ENCODE data around the gene CORT.

Gene CORT

GRCh38 chr1:10494754-10495474 lies 45.1 kb downstream of the CORT start:
- Histone ChIP-seq H3K9me3 (ENCODE audit: control insufficient read depth, insufficient read depth, low read length) (no peaks in the 10 kb centered on the region), H3K4me1 (ENCODE audit: control insufficient read depth, insufficient read depth, low read length) (no peaks in the 10 kb centered on the region), H3K27me3 (ENCODE audit: control insufficient read depth, insufficient read depth, low read length) (no peaks in the 10 kb centered on the region), H3K4me3 (ENCODE audit: low read length) (no peak overlapping the region), H3K36me3 (ENCODE audit: control insufficient read depth, insufficient read depth, low read length) (no peaks in the 10 kb centered on the region), H3K27ac (ENCODE audit: low read length) (no peak overlapping the region)
- no peak for DNase-seq (ENCODE audit: low read depth, low spot score)
- no CpG with 5 or more reads among the region's 15 CpGs for WGBS (ENCODE audit: insufficient coverage, insufficient read length)

- no peak for DNase-seq (ENCODE audit: low read depth, low spot score)
- Histone ChIP-seq H3K27me3 (ENCODE audit: control insufficient read depth, insufficient read depth, low read length) (no peaks in the 10 kb centered on the region), H3K27ac (ENCODE audit: low read length) (no peak overlapping the region), H3K9me3 (ENCODE audit: control insufficient read depth, insufficient read depth, low read length) (no peaks in the 10 kb centered on the region), H3K4me1 (ENCODE audit: control insufficient read depth, insufficient read depth, low read length) (no peaks in the 10 kb centered on the region), H3K36me3 (ENCODE audit: control insufficient read depth, insufficient read depth, low read length) (no peaks in the 10 kb centered on the region), H3K4me3 (ENCODE audit: low read length) (no peak overlapping the region)
- no CpG with 5 or more reads among the region's 10 CpGs for WGBS (ENCODE audit: insufficient coverage, insufficient read length)
Measured at GRCh38 chr1:10495475-10495817, 45.6 kb downstream of the CORT start.

- H3K4me3 ChIP-seq (ENCODE audit: low read length): no peak overlapping the region
- H3K27me3 ChIP-seq (ENCODE audit: control insufficient read depth, insufficient read depth, low read length): no peaks in the 10 kb centered on the region
- H3K4me1 ChIP-seq (ENCODE audit: control insufficient read depth, insufficient read depth, low read length): no peaks in the 10 kb centered on the region
- no peak overlapping the region for H3K27ac ChIP-seq (ENCODE audit: low read length)
- no peak for DNase-seq (ENCODE audit: low read depth, low spot score)
- H3K36me3 ChIP-seq (ENCODE audit: control insufficient read depth, insufficient read depth, low read length): no peaks in the 10 kb centered on the region
- WGBS (ENCODE audit: insufficient coverage, insufficient read length): no CpG with 5 or more reads among the region's 14 CpGs
- H3K9me3 ChIP-seq (ENCODE audit: control insufficient read depth, insufficient read depth, low read length): no peaks in the 10 kb centered on the region
Measured at GRCh38 chr1:10495952-10496351, 46.1 kb downstream of the CORT start.

- no peak overlapping the region for H3K4me3 ChIP-seq (ENCODE audit: low read length)
- no CpG with 5 or more reads among the region's 7 CpGs for WGBS (ENCODE audit: insufficient coverage, insufficient read length)
- H3K36me3 ChIP-seq (ENCODE audit: control insufficient read depth, insufficient read depth, low read length): no peaks in the 10 kb centered on the region
- no peaks in the 10 kb centered on the region for H3K9me3 ChIP-seq (ENCODE audit: control insufficient read depth, insufficient read depth, low read length)
- no peak overlapping the region for H3K27ac ChIP-seq (ENCODE audit: low read length)
- no peaks in the 10 kb centered on the region for H3K27me3 ChIP-seq (ENCODE audit: control insufficient read depth, insufficient read depth, low read length)
- no peak for DNase-seq (ENCODE audit: low read depth, low spot score)
- H3K4me1 ChIP-seq (ENCODE audit: control insufficient read depth, insufficient read depth, low read length): no peaks in the 10 kb centered on the region
Measured at GRCh38 chr1:10497109-10497508, 47.3 kb downstream of the CORT start.

DNA sequence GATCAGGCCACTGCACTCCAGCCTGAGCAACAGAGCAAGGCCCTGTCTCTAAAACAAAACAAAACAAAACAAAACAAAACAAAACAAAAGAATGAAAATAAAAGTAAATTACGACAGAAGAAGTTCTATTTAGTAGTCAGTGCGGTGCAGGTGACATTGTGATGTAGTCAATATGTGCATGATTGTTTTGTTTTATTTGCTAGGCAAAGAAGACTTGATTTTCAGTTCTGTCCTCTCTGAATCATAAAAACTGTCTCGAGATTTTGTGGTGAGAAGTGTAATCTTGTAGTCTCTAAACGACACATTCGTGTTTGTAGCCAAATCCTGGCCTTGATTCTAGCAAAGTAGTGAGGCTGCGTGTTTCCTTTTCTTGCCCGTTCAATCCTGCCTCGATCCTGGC lies 48.4 kb downstream of the CORT start:
- no CpG with 5 or more reads among the region's 8 CpGs for WGBS (ENCODE audit: insufficient coverage, insufficient read length)
- Histone ChIP-seq H3K4me1 (ENCODE audit: control insufficient read depth, insufficient read depth, low read length) (no peaks in the 10 kb centered on the region), H3K4me3 (ENCODE audit: low read length) (no peak overlapping the region), H3K9me3 (ENCODE audit: control insufficient read depth, insufficient read depth, low read length) (no peaks in the 10 kb centered on the region), H3K27me3 (ENCODE audit: control insufficient read depth, insufficient read depth, low read length) (no peaks in the 10 kb centered on the region), H3K36me3 (ENCODE audit: control insufficient read depth, insufficient read depth, low read length) (no peaks in the 10 kb centered on the region), H3K27ac (ENCODE audit: low read length) (no peak overlapping the region)
- no peak for DNase-seq (ENCODE audit: low read depth, low spot score)
